Measurements from ENCODE around the gene MYO9B.
"Not testable (repeated sequence)": the region's sequence is repeated elsewhere in the genome, so short reads cannot be mapped to it uniquely, and the experiment has no call there.

MYO9B gene

DNA sequence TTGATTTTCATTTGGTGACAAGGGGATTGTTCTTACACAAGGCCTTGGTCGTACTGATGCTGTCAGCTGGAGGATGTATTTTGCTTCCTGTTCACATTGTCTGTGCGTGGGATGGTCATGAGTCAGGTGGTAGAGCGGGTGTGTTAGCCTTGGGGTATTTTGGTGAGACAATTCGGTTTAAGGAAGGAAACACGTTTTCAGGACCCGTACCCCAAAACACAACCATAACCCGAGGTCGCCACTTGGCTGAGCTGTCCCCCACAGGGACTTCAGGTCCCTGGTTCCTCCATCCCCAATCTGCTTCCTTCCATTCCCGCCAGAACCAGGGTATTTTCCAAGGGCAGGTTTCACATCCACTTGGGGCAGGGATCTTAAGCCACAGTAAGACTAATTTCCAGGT lies 15.0 kb downstream of the MYO9B start:
- DNase-seq: no peak

DNA sequence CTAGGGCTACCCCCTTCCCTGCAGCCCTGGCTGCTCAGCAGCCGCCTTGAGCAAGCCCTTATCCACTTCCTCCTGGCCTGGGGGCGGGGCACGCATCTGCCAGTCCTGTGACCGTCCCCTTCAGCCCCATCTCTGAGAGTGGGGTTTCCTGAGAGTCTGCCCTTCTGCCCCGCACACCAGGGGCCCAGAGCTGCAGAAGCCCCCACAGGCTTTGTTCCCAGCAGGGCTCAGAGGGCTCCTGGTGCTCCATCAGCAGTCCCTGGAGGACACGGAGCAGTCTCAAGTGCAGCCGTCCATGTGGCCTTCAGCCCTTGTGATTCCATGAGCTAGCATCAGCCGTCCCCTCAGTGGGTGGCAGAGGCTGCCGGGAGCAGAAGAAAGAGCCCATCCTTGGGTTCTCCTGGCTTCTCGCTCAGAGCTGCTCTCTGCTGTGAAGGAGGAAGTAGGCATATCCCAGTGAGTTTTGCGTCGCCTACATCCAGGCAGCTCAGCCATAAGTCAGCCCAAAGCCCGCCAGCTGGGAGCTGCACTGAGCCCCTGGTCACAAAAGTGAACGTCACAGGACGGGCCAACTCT lies 16.3 kb downstream of the MYO9B start:
- DNase-seq: no peak

DNA sequence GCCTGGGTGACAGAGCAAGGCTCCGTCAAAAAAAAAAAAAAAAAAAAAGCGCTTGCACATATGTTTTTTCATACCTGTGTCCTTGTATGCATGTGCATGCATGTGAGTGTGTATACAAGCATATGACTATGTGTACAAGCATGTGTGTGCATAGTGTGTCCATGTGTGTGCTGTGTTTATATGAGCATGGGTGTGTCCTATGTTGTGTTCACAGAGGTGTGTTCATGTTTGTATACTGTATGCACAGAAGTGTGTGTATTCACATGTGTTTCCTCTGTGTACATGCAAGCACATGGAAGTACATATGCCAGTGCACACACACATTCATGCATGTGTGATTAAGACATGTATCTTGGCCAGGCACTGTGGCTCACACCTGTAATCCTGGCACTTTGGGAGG lies 17.1 kb downstream of the MYO9B start:
- no peak for DNase-seq

DNA sequence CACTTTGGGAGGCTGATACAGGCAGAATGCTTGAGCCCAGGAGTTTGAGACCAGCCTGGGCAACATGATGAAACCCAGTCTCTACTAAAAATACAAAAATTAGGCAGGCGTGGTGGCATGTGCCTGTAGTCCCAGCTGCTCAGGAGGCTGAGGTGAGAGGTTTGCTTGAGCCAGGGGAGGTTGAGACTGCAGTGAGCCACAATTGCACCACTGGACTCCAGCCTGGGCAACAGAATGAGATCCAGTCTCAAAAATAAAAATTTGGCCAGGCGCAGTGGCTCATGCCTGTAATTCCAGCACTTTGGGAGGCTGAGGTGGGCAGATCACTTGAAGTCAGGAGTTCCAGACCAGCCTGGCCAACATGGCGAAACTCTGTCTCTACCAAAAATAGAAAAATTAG lies 19.1 kb downstream of the MYO9B start:
- DNase-seq: not testable (repeated sequence)

DNA sequence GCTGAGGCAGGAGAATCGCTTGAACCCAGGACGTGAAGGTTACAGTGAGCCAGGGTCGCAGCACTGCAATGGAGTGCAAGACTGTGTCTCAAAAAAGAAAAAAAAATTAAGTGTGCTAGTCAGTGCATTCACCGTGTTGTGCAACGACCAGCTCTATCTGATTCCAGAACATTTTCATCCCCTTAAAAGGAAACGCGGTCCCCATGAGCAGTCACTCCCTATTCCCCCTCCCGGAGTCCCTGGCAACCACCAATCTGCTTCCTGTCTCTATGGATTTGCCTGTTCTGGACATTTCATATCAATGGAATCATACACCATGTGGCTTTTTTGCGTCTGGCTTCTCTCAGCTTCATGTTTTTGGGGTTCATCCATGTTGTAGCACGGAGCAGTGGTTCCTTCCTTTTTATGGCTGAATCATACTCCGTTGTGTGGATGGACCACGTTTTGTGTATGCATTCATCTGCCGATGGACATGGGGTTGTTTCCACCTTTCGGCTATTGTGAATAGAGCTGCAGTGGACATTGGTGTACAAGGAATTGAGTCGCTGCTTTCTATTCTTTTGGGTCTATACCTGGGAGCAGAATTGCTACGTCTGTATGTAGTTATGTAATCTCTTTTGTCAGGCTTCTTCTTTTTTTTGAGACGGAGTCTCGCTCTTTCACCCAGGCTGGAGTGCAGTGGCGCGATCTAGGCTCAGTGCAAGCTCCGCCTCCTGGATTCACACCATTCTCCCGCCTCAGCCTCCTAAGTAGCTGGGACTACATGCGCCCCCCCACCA lies 19.8 kb downstream of the MYO9B start:
- DNase-seq: no peak

DNA sequence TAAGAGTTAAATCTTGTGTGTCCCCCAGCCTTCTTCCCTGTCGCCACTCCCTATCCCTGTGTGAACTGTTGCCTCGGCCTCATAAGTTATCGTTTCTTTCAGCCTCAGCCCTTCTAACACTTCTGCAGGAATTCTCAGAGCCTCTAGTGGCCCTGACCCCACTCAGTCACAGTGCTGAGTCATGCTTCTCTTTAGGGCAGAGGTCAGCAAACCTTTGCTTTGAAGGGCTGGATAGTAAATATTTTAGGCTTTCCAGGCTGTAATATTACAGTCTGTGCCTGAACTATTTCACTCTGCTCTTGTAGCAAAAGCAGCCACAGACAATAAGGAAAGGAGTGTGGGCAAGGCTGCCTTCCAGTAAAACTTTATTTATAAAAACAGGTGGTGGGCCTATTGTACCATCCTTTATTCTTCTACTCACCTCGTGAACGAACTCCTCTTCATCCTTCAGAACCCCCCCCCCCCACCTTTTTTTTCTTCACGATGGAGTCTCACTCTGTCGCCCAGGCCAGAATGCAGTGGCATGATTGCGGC lies 22.1 kb downstream of the MYO9B start:
- DNase-seq: no peak

DNA sequence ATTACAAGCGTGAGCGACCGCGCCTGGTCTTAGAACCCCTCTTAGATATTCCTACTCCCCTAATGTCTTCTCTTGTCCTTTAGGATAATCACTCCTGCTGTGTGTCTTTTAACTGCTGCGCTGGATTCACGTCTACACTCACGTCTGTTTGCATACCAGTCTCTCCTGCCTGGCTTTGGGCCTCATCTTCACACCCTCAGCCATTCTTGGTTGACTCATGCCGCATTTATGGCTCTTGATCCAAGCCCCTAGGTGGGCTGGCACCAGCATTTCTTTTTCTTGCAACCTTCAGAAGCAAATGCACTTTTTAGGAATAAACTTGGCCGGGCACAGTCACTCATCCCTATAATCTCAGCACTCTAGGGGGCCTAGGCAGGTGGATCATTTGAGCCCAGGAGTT lies 22.7 kb downstream of the MYO9B start:
- no peak for DNase-seq

DNA sequence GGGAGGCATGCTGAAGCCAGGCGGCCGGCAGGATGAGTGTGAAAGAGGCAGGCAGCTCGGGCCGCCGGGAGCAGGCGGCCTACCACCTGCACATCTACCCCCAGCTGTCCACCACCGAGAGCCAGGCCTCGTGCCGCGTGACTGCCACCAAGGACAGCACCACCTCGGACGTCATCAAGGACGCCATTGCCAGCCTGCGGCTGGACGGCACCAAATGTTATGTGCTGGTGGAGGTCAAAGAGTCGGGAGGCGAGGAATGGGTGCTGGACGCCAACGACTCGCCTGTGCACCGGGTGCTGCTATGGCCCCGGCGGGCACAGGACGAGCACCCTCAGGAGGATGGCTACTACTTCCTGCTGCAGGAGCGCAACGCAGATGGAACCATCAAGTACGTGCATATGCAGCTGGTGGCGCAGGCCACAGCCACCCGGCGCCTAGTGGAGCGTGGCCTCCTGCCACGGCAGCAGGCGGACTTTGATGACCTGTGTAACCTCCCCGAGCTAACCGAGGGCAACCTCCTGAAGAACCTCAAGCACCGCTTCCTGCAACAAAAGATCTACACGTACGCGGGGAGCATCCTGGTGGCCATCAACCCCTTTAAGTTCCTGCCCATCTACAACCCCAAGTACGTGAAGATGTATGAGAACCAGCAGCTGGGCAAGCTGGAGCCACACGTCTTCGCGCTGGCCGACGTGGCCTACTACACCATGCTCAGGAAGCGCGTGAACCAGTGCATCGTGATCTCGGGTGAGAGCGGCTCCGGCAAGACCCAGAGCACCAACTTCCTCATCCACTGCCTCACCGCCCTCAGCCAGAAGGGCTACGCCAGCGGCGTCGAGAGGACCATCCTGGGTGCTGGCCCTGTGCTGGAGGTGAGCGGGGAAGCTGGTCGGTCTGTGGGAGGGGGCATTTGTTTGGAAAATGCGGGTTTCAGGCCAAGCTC lies 26.4 kb downstream of the MYO9B start:
- no peak for DNase-seq

DNA sequence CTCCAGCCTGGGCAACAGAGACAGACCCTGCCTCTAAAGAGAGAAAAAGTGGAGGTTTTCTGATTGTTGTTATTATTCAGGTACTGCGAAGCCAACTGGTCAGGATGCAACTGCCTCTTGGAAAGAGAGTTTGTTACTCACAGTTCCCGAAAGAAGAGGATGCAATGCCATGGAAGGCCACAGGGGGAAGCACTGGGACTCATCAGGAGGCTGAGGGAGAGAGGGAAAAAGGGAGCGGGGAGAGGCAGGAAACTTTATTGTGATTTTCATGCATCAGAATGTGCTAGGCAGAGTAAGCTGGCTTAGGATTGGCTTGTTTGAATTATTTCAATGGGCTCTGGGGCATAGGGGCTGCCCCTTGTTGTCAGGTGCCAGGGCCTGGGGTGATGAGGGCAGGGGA lies 27.6 kb downstream of the MYO9B start:
- DNase-seq: no peak

DNA sequence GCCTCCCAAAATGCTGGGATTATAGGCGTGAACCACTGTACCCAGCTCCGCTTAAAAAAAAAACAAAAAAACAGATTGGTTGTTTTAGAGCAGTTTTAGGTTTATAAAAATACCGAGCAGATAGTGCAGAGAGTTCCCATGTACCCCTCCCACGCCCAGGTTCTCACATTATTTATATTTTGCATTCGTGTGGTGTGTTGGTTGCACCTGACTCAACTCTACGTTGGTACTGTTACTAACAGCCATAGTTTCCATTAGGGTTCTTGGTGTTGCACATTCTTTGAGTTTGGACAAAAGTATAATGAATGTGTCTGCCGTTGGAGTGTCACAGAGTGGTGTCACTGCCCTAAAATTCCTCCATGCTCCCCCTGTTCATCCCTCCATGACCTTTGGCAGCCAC lies 29.1 kb downstream of the MYO9B start:
- DNase-seq: no peak

DNA sequence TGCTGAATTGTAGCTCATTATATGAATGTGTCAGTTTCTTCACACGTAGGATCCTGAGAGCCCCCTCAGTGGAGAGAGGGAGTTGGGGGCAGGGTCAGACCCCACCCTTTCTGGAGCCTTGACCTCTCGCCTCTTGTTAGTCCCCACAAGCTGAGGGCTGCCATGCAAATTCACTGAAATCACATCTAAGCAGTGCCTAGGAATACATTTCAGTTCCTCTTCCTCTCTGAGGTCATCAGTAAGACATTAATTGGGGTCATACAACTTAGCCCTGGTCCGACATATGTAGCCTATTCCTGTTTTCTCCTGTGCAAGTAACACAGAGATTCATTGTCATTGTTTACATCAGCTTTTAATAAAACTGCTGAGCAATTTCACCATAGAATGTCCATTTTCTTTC lies 30.0 kb downstream of the MYO9B start:
- DNase-seq: no peak

DNA sequence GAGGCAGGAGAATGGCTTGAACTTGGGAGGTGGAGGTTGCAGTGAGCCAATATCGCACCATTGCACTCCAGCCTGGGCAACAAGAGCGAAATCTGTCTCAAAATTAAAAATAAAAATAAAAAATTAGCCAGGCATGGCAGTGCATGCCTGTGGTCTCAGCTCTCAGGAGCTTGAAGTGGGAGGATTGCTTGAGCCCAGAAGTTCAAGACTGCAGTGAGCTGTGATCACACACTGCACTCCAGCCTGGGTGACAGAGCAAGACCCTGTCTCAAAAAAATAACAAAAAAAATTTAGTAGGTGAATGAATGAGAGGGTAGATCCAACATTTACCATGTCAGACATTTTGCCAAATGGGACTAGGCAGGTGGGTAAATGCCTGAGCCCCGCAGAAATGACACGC lies 31.4 kb downstream of the MYO9B start:
- not testable (repeated sequence) for DNase-seq

DNA sequence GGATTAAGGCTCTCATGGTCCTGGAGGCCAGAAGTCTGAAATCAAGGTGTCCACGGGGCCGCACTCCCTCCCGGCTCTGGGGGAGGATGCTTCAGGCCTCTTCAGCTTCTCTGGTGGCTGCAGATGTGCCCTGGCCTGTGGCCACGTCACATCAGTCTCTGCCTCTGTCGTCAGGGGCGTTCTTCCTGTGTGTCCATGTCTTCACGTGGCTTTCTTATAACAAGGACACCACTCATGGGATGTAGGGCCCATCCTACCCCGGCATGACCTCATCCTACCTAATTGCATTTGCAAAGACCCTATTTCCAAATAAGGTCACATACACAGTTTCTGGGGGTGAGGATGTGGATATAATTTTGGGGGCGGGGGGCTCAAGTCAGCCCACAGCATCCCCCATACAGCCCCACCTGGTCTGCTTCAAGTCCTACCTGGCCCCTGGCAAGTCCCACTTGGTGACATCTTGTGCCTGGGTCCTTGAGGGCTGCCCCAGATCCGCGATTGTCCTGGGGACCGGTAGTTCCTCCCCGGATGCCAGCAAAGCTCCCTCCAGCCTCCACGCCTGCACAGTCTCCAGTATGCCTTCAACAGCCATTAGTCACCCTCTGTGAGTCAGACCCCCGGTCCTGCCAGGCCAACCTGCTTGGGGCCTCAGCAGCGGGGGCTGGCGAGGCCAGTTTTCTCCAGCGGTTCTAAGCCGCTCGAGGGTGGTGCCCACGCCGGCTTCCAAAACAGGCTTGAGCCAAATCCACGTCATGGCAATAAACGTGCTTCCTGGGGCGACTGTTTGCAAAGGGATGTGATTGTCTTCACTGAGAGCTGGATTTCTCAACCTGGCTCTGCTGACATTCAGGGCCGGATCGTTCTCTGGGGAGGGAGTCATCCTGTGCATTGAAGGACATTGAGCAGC lies 32.2 kb downstream of the MYO9B start:
- DNase-seq: no peak

DNA sequence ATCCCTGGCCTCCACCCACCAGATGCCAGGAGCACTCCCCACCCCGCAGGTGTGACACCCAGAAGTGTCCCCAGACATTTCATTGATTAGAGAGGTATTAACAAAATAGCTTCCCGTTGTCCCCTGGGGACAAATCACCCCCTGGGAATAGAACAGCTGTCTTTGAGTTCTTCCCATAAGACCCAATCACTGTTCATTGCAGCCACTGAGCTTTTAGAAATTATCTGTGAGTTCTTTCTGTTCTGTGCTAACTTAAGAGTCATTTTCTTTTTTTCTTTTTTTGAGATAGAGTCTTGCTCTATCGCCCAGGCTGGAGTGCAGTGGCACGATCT lies 32.8 kb downstream of the MYO9B start:
- DNase-seq: no peak

DNA sequence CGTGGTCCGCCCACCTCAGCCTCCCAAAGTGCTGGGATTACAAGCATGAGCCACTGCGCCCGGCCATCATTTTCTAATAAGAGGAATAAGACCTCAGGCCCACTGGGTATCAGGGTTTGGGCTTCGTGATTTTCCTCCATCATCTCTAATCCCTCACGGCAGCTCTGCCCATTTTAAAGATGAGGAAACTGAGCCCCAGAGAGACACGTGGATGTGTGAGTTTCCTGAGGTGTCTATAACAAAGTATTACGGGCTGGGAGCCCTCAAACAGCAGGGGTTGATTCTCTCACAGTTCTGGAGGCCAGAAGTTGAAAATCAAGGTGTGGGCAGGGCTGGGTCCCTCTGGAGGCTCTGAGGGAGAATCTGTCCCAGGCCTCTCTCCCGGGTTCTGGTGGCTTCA lies 33.7 kb downstream of the MYO9B start:
- DNase-seq: no peak

DNA sequence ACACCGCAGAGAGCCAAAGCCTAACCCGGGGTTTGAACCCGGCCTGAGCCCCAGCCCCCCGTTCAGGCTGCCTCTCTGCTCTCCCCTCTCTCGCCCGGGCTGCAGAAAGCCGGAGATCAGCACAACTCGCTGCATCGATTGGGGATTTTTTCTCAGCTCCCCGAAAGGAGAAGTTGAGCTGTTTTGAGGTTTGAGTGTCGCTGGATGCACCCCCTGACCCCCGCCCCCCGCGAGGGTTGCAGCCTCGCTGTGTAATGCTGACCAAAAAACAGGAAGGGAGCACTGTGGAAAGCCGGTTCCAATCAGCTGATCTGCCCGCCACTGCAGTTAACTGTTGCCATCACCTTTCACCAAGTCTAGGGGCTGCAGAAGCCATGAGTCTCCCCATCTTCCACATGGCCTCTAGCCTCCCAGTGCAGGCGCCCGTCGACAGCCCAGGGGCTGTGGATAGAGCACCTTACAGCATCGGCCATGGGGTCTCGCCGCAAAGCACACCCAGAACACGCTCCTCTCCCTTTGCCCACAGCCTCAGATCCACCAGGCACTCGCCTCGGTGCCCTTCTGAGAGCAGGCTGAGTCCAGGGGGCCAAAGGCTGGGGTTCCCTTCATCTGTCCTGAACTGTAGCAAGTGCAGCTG lies 34.5 kb downstream of the MYO9B start:
- peak; percentile 34 for DNase-seq

DNA sequence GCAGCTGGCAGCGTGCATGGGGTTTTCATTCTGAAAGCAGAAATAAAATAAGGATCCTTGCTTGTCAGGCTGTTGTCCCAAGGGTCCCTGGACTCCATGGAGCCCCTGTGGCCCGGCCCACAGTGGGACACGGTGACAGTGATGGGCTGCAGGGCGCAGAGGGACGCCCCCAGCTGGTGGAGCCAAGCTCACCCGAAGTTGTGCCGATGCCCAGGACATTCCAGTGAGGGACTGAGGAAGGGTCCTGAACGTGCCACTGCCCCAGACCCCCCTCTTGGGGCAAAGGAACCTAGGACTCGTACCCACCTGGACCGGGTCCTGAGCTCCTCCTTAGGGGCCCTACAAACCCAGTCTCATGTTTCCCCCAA lies 35.0 kb downstream of the MYO9B start:
- no peak for DNase-seq

DNA sequence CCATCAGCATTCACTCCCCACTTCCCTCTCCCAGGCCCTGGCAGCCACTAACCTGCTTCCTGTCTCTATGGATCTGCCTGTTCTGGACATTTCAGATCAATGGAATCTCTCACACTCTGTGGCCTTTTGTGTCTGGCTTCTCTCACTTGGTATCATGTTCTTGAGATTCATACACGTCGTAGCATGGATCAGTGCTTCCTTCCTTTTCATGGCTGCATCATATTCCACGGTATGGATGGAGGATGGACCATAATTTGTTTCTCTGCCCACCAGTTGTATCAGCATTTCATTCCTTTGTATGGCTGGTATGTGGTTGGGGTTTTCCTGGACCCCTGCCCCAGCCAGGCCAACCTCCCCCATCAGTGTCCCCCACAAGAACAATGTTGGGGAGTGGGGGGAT lies 36.2 kb downstream of the MYO9B start:
- DNase-seq: no peak

DNA sequence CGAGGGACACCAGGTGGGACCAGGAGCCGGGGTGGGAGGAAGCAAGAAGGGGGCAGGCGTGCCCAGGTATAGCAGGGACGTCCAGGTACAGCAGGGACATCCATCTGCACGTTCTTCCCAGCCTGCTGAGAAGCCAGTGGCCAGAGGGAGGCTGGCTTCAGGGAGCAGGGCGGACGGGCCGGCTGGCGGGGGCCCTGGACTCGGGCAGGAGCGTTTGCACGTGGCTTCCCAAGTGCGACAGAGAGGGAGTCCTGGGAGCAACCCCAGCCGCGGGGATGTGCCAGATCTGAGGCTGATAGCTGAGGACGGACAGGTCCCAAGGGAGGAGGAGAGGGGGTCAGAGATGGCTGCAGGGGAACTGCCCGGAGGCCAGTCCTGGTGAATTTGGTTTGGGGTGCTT lies 36.7 kb downstream of the MYO9B start:
- DNase-seq: no peak

DNA sequence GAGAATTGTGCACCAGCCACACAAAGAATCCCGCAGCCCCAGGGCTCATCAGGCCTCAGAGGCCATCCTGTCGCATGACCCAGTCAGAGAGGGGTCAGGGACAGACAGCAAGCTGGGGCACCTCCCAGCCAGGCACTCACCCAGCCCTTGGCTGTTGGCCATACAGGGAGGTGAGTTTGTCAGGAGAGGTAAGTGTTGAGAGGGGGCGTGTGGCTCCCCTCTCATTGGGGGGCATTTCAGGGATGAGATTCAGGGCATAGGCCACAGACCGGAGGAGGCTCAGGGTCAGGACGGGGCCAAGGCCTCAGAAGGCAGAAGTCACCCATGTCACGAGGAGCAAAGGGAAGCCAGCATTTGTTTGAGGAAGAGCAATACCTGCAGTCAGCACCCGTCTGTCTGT lies 37.1 kb downstream of the MYO9B start:
- DNase-seq: no peak

DNA sequence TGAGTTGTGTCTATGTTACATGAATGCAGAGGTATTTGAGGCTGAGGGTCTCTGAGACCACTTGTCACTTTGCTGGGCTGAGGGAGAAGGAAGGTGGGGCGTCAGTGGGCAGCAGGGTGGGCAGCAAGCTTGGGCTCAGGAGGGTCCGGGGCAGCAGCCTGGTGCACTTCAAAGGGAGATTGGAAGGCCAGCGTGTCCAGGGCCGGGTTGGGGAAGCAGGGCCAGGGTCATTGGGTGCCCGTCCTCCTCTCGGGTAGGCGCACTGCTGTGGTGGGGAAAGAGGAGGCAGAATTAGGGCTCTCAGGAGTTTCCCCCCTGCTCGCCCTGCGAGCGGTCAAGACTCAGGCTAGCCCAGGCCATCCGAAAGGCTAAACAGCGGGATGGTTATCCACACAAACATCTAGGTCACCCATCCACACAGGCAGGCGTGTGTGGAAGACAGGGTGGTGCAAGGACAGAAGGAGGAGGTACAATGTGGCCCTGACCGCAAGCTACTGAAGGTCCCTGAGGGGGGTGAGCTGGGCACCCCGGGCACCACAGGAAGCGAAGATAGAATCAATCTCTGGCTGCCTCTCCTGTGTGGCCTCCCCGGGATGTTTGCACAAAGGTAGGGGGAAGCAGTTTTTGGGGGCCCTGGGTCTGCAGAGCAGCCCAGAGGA lies 37.7 kb downstream of the MYO9B start:
- no peak for DNase-seq

DNA sequence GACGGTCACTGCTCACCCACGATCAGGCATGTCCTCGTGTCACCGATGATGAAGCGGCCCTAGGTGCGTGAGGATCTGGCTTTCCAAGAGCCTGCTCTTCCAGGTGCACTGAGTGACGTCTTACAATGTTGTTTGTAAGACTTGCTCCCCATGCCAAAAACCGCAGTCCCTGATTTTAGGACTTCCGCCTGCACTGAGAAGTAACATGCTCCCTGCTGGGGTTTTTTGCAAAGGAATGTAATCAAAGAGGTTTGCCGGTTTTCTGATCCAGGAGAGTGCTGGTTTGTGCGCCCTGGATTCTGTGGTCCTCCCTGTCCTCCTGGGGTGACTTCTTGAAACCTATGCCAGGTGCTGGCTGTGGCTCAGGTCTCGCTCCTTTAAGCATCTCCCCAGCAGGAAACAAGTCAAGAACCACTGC lies 38.8 kb downstream of the MYO9B start:
- no peak for DNase-seq

Data from CD4-positive, alpha-beta T cell treated with Interleukin-12 subunit alpha and Interleukin-12 subunit beta, for 1 hour (primary cell).